ENCODE results near the gene BMI1. TPM values are rescaled to one million over a fixed set of nuclear protein-coding genes. Genes with fewer than 3 reads are reported as not detected.

The BMI1 gene
- total RNA-seq, 1 donor from 2014 or later: 50.1 TPM

DNA sequence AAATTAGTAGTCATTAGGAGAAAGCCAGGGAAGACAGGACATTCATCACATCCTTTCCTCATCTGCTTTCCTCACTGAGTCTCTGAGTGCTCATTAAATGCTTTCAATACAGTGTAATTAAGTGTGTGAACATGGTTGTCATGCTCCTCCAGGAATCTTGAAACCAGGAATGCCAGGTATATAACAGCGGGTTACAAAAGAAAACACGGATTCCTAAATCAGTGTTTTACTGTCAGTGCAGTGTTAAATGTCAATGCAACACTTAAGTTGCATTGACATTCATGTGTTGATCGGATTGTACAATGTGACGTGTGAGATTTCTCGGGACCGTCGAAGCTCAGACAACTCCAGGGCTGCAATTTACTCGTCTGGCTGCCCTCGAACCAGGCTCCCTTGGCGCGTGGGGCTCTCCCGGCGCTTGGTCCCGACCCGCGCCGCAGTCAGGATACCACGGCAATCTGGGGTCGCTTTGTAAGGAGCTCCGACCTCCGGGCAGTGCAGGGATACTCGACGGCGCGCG, 23.9 kb downstream of the BMI1 start:
- intact Hi-C loops (cut with DNase I): loop anchor here (5.0 to 10.0 kb wide), 7 partner anchors 33 to 813 kb away; partner anchors contain the start of genes DNAJC1, MLLT10 and PIP4K2A
- Histone ChIP-seq H3K36me3 (no peaks in the 10 kb centered on the region), H3K27me3 (peaks cover 34% of the 10 kb centered on the region), H3K4me3 (peak overlapping the region; percentile 1 to 4), H3K9me3 (no peaks in the 10 kb centered on the region), H3K4me1 (peaks cover 3 to 9% of the 10 kb centered on the region in 2 donors), H3K27ac (no peak overlapping the region)
- TF ChIP-seq, protein P1, sequence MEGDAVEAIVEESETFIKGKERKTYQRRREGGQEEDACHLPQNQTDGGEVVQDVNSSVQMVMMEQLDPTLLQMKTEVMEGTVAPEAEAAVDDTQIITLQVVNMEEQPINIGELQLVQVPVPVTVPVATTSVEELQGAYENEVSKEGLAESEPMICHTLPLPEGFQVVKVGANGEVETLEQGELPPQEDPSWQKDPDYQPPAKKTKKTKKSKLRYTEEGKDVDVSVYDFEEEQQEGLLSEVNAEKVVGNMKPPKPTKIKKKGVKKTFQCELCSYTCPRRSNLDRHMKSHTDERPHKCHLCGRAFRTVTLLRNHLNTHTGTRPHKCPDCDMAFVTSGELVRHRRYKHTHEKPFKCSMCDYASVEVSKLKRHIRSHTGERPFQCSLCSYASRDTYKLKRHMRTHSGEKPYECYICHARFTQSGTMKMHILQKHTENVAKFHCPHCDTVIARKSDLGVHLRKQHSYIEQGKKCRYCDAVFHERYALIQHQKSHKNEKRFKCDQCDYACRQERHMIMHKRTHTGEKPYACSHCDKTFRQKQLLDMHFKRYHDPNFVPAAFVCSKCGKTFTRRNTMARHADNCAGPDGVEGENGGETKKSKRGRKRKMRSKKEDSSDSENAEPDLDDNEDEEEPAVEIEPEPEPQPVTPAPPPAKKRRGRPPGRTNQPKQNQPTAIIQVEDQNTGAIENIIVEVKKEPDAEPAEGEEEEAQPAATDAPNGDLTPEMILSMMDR (IDR thresholded peaks at IDR 0.05): no peak
- no peak for DNase-seq (ENCODE audit: low spot score in 2 of 2)

DNA sequence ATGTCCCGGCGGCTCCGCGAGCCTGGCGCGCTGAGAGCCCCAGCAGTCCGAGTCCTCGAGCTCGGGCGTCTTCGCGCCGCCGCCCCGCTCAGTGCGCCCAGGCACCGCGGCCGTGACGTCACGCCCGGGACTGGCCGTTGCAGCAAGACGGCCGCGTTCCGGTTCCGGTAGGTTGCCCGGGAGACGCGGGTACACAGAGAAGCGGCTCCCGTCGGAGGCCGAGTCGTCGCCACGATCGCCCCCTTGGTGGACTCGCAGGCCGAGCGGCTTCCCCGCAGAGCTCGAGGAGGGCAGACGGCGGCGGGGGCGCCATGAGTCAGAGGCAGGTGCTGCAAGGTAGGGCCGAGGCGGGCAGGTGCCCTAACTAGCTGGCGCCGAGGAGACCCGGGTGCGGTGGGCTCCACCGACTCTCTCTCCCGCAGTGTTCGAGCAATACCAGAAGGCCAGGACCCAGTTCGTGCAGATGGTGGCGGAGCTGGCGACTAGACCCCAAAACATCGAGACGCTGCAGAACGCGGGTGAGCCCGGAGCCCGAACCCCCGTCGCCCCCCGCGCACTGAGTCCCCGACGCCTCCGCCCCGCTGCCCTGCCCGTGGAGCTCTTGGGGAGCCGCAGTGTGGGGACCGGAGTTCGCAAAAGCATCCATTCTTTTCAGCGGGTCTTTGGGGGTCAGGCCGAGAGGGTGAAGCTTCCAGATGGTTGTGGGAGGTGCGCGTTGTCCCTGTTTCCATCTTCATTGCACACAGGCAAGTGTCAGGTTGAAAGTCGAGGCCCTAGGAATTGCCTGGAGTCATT, 24.6 kb downstream of the BMI1 start, which contains the start of gene SPAG6:
TSS of gene SPAG6 (plus strand) at position 196 of the 795 bp plus-strand sequence. CDS start at position 312, 116 bp downstream.
- Histone ChIP-seq H3K9me3 (no peaks in the 10 kb centered on the region), H3K4me1 (peaks cover 3 to 7% of the 10 kb centered on the region in 2 donors), H3K36me3 (no peaks in the 10 kb centered on the region), H3K27me3 (peaks cover 34% of the 10 kb centered on the region), H3K27ac (no peak within 1 kb of the TSS), H3K4me3 (peak within 1 kb of the TSS; percentile 1 to 4)
- DNase-seq (ENCODE audit: low spot score in 2 of 2): peak in 1 of 2 donors; percentile 73
- intact Hi-C loops (cut with DNase I): loop anchor here (5.0 to 10.0 kb wide), 4 partner anchors 33 to 639 kb away; no protein-coding TSS in a partner anchor
- TF ChIP-seq, protein P1 (IDR thresholded peaks at IDR 0.05): no peak

DNA sequence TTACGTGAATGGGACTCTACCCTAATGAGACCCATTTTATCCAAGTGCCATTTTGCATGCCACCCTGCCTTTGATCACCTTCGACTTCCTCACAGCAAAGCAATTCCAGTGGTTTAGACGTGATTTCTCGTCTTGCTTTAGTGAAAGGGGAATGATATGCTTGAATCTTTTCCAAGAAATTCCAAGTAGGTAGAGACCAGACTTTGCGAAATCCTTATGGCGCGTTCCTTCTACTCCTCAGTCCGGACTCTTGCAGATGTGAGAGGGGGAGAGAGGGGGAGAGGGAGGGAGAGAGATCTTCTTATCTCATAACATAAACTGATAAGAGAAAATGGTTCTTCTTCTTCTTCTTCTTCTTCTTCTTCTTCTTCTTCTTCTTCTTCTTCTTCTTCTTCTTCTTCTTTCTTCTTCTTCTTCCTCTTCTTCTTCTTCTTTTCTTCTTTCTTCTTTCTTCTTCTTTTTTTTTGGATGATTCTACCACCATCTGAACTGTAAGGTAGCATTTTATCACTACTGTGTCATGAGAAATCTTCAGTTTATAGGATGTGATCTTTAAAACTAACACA, 25.3 kb downstream of the BMI1 start:
- DNase-seq (ENCODE audit: low spot score in 2 of 2): no peak
- Histone ChIP-seq H3K27me3 (peaks cover 34% of the 10 kb centered on the region), H3K9me3 (no peaks in the 10 kb centered on the region), H3K4me3 (no peak overlapping the region), H3K27ac (no peak overlapping the region), H3K4me1 (peaks cover under 1 to 5% of the 10 kb centered on the region in 2 donors), H3K36me3 (no peaks in the 10 kb centered on the region)
- TF ChIP-seq, protein P1 (IDR thresholded peaks at IDR 0.05): no peak
- intact Hi-C loops (cut with DNase I): loop anchor here (5.0 to 10.0 kb wide), 4 partner anchors 34 to 639 kb away; no protein-coding TSS in a partner anchor

DNA sequence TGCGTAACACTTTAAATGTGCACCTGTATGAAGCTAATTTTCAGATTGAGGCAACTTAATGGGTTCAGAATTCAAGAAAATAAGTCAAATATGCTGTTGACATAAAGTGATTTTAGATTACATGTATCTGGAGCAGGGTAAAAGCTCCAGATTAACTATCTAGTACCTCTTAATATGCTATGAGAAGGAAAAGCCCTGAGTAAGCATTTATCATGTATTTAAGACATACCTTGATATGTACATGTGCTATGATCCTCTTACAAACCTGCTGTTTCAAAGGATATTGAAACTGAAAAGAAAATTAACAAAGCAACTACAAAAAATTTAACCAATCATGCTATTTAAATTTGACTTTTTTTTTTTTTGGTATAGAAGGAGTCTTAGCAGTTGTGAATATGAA, 28.9 kb downstream of the BMI1 start:
- H3K27me3 ChIP-seq: peaks cover 9% of the 10 kb centered on the region
- H3K9me3 ChIP-seq: no peaks in the 10 kb centered on the region
- intact Hi-C loops (cut with DNase I): loop anchor here (5.0 to 10.0 kb wide), 4 partner anchors 37 to 635 kb away; no protein-coding TSS in a partner anchor
- no peak for DNase-seq (ENCODE audit: low spot score in 2 of 2)
- no peak overlapping the region for H3K27ac ChIP-seq
- H3K36me3 ChIP-seq: no peaks in the 10 kb centered on the region
- TF ChIP-seq, protein P1 (IDR thresholded peaks at IDR 0.05): no peak
- no peaks in the 10 kb centered on the region for H3K4me1 ChIP-seq
- no peak overlapping the region for H3K4me3 ChIP-seq

DNA sequence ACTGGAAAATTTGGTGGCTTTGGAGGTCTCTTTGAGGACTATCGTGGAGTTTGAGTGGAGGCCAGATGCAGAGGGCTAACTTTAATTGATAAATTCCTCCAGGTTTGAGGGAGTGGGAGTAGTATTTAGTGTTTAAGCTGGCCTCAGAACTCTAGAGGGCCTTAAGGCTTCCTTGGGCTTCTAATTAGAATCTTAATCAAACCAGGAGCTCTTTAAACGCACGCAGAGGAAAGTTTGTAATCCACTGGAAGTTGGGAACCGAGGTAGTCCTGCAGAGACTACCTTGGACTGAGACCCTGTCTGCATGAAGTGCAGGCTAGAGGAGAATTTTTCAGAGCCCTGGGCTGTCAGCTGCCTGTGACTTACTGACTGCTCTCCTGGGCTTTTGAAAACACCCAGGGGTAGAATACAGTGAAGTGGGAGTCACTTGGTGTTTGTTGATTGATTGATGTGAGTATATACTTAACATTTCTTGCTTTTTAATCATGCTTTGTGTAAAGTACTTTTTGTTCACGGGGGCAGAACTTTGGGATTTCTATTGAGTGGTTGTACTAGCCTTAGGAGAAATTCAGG, 30.3 kb downstream of the BMI1 start:
- no peak for DNase-seq (ENCODE audit: low spot score in 2 of 2)
- Histone ChIP-seq H3K36me3 (no peaks in the 10 kb centered on the region), H3K9me3 (no peaks in the 10 kb centered on the region), H3K4me3 (no peak overlapping the region), H3K27ac (no peak overlapping the region), H3K27me3 (no peaks in the 10 kb centered on the region), H3K4me1 (no peaks in the 10 kb centered on the region)
- intact Hi-C loops (cut with DNase I): no loop called here
- TF ChIP-seq, protein P1 (IDR thresholded peaks at IDR 0.05): no peak

All from ascending aorta (tissue), 2 donors.